ENCODE data around the gene ATG16L2.

DNA sequence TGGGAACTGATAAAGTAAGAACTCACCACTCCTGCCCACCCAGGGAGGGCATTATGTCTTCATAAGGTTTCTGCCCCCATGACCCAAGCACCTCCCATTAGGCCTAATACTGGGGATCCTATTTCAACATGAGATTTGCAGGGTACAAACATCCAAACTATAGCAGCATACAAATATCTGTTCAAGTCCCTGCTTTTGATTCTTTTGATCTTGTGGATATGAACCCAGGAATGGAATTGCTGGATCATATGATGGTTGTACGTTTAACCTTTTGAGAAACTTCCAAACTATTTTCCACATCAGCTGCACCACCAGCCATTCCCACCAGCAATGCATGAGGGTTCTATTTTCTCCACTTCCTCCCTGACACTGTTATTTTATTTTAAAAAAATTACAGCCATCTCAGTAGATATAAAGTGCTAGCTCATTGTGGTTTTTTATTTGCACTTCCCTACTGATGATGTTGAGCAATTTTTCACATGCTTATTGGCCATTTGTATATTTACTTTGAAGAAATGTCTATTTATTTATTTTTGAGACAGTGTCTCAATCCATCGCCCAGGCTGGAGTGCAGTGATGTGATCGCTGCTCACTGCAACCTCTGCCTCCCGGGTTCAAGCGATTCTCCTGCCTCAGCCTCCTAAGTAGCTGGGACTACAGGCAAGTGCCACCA, 7.1 kb upstream of the ATG16L2 start:
- TF ChIP-seq CTCF (IDR thresholded peaks at IDR 0.05) (no peak), POLR2A (IDR thresholded peaks at IDR 0.05) (no peak)

All from tibial nerve (tissue), 3 donors.